GM15510 (cell line): Measurements from ENCODE around the gene SLC6A12.

Experiments
- POLR2A ChIP-seq: IDR thresholded peaks from 3 replicates; pipeline ENCODE4 v1.6.1; 2011; ENCODE audit warnings: borderline replicate concordance; ENCODE audit not compliant: insufficient read length; ENCODE audit errors: extremely low read depth

SLC6A12 gene

DNA sequence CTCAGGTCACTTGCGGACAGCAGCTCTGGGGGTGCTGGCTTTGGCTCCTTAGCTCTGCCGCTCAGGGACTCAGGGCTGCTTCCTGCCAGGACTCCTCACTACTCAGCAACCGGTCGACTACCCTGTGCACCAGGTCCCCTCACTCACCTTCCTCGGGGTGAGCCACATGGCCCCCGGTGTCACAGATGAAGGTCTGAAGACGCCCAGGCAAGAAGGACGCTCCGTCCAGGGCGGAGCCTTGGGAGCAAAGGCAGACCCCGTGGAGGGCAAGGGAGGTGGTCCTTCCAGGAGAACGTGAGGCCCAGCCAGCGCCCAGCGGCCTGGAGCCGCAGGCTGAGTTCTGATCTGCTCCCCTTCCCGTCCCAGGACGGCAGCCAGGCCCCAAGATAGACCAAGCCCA, 32.0 kb downstream of the SLC6A12 start:
- TF ChIP-seq POLR2A = no peak

DNA sequence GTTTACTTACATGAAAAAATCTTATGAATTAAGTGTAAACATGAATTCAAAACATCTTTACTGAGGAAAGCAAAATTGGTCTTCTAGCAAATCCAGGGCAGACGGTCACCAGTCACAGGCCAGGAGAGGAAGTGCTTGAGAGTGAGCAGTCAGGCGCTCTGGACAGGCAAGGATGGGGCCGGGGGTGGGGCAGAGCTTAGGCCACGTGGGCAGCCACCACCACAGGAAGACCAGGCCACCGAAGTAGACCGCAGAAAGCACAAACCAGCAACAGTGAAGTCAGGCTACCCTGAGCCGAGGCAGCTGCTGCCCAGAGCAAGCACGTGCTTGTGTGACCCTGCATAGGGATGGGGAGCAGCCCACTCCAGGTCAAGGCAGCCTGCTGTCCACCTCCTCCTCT, 33.5 kb downstream of the SLC6A12 start:
- TF ChIP-seq POLR2A = no peak

DNA sequence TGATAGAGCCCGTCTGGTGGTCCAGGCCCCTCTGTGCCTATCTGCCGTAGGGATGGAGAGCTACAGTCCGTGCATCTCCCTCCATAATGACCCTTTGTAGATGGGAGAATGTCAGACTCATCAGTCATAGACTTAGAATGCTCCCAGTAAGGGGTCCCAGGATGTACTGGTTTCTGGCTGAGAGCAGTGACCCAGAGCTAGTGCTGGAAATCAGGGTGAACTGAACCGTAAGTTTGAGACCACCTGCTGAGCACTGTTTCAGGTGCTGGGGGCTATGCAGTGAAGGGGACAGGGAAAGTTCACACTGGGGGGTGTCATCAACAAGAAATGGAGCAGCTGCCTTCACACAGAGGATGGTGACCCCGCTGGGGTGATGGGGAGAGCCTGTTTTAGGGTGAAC, 34.1 kb downstream of the SLC6A12 start:
- no peak for TF ChIP-seq POLR2A

- no peak for TF ChIP-seq POLR2A
Observed at GRCh38 chr12:179131-179884, 34.6 kb downstream of the SLC6A12 start.

DNA sequence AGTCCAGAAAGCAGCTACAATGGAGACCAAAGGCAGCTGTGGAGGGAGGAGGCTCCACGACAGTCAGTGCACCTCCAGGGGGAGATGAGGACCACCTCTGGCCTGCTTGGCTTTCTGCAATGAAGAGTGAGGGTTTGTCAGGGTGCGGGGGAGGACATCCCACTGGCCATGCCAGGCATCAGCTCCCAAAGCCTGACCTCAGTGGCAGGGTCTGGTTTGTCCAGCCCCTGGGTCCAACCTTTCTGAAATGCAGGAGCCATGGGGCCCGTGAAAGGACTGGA, 35.2 kb downstream of the SLC6A12 start:
- TF ChIP-seq POLR2A = no peak

DNA sequence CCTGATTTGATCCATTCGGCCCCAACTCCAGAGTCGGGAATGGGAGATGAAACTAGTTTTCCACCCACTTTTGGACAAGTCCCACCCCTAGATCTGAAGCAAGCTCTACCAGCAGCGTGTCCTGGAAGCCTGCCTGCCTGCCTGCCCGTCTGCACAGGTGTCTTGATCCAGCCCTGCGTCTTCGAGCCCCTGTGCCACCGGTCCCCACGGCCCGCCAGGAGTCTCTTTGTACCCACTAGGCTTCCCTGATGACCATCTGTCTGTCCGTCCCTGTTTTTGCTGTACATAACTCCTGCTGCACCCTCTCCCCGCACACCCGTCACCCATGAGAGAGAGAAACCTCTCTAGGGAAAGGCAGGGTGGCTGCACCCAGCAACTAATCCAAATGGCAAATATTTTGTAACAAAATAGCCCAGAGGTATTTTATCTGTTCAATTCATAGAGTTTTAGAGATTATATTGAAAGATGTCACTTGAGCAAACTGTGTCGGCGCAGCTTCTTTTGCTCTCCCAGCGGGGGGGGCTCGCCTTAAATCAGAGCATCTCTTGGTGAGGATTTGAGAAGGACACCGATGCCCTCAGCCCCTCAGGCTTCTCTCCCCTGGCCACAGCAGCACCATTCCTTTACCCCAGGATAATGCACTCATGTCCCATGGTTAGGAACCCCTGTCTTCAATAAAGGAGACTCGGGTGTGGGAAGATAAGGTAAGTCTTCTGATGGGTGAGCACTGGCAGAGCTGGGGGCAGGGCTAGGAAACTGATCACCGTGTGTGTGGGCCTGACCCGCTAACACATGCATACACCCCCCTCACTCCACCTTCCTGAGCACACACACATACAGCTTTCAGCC, 35.8 kb downstream of the SLC6A12 start:
- no peak for TF ChIP-seq POLR2A

GRCh38 chr12:177336-177979, 36.5 kb downstream of the SLC6A12 start:
- TF ChIP-seq POLR2A = no peak

GRCh38 chr12:176321-177181, 37.4 kb downstream of the SLC6A12 start:
- TF ChIP-seq POLR2A = no peak

- no peak for TF ChIP-seq POLR2A
Observed at GRCh38 chr12:175759-176158, 38.2 kb downstream of the SLC6A12 start.

DNA sequence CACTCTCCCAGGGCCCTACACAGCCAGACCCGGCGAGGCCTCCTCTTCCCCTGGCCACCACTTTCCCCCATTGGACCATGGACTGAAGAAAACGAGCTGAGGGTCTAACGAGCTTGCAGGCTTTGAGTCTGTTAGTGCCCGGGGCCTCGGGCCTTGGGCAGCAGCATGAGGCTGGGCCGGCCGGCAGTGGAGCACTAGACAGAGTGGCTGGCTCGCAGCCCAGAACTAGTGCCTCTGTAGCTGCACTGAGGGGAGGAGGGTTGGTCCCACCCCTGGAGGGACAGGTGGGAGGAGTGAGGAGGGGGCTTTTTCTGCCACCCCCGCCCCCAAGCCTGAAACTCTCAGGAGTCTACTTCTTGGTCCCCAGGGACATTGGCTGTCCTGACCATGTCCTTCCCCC, 38.7 kb downstream of the SLC6A12 start:
- TF ChIP-seq POLR2A = no peak

DNA sequence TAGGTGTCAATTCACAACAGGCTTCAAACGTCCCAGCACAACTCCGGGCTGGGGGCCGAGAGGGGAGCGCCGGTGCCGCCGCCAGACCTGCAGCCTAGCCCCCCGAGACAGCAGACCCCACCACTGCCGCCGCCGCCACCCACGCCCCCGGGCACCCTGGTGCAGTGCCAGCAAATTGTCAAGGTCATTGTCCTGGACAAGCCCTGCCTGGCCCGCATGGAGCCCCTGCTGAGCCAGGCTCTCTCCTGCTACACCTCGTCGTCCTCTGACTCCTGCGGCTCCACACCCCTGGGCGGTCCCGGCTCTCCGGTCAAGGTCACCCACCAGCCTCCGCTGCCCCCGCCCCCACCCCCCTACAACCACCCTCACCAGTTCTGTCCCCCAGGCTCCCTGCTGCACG, 39.4 kb downstream of the SLC6A12 start:
- TF ChIP-seq POLR2A = no peak

GRCh38 chr12:174124-174523, 39.8 kb downstream of the SLC6A12 start:
- no peak for TF ChIP-seq POLR2A

DNA sequence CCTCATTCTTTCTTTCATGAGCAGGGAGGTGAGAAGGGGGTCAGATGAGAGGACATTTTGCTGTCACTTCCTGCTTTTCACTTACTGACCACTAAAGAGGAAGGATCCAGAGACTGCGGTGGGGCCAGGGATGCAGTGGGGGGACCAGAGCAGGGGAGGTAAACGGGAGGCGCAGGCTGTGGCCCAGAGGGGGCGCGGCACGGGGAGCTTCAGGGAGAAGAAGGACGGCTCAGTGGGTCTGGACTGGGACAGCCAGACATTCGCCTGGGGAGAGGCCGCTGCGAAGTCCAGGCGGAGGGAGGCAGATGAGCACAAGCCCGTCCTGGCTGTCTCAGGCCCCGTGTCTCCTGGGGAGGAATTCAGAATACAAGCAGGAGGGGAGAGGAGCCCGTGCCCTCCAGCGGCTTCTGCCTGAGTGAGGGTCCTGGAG, 41.2 kb downstream of the SLC6A12 start:
- no peak for TF ChIP-seq POLR2A

DNA sequence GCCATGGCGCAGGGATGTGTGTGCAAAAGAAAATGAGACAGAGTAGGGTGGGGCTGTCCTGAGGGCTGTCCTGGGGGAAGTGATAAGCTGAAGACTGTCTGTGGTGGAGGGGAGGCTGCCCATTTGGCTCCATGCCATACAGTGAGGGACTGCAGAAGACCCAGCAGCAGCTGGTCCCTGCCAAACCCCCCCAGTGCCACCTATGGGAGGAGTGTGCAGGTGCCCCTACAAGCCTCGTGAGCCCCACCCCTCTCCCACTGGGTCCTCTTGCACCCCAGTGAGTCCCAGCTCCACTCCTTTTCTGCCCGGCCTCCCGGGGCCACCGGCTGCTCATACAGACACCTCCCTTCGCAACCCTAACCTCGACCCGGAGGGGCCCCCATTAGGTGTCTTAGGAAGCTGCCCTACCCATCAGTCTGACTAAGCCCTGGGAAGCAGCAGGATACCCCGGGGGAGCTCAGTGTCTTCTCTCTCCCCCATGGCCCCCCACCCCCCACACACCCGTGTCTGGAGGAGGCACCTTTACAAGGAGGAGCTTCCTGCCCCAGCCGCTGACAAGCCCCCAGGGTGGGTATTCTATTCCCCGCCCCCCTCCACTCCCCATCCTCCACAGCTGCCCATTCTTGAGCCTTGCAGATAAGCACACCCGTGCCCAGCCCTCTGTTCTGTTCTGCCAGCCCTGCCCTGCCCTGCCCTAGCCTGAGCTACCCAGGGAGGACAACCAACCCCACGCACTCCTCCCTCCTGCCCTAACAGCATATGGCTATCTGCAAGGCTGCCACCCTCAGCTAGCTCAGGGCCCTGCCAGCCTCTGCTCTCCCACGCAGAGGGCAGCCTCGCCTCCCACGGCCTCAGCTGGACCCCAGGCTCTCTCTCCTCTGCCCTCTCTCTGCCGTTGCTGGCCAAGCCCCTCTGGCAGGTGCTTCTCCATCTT, 41.9 kb downstream of the SLC6A12 start:
- TF ChIP-seq POLR2A = no peak
